Nephron (organoid): Measurements from ENCODE around the gene DISP3.
A peak's percentile ranks its signal among the peaks of the same experiment; 100 is the strongest.

Experiments
- H3K27ac Mint-ChIP-seq, 3 experiments: 2 replicates each; pipeline ENCODE4 v1.8.0; 2020; ENCODE audit warnings: mixed read lengths in 3 of 3, mild to moderate bottlenecking in 2 of 3, moderate library complexity in 1 of 3
- H3K27me3 Mint-ChIP-seq: 2 replicates; pipeline ENCODE4 v1.8.0; 2021; ENCODE audit warnings: low read depth, mild to moderate bottlenecking, moderate library complexity, mixed read lengths
- H3K36me3 Mint-ChIP-seq: 2 replicates; pipeline ENCODE4 v1.8.0; 2020; ENCODE audit warnings: low read depth, mixed read lengths
- H3K4me1 Mint-ChIP-seq: 2 replicates; pipeline ENCODE4 v1.8.0; 2020; ENCODE audit warnings: mixed read lengths
- H3K4me3 Mint-ChIP-seq, 3 experiments: 2 replicates each; pipeline ENCODE4 v1.8.0; 2020; ENCODE audit warnings: mild to moderate bottlenecking in 3 of 3, mixed read lengths in 3 of 3, moderate library complexity in 2 of 3
- H3K9me3 Mint-ChIP-seq: 2 replicates; pipeline ENCODE4 v1.8.0; 2020; ENCODE audit warnings: mixed read lengths
- CTCF ChIP-seq, 3 experiments: fragments of 200-600 bp; sonication (generic); IDR thresholded peaks; one replicate each; pipeline ENCODE4 v1.5.0; 2021; ENCODE audit warnings: antibody characterized with exemption in 3 of 3; ENCODE audit not compliant: unreplicated experiment in 3 of 3

DISP3 gene

GRCh38 chr1:11479375-11479979 is 522 bp downstream of the DISP3 start:
- Mint-ChIP-seq H3K27me3 (peaks cover 64% of the 10 kb centered on the region), H3K27ac (no peak overlapping the region), H3K4me3 (peak overlapping the region; percentile 76 to 79 (median 78)), H3K36me3 (no peaks in the 10 kb centered on the region), H3K9me3 (no peaks in the 10 kb centered on the region), H3K4me1 (peaks cover 10% of the 10 kb centered on the region)
- TF ChIP-seq CTCF (IDR thresholded peaks at IDR 0.05; ENCODE audit: unreplicated experiment in 3 of 3), result no peak

- no peak for TF ChIP-seq CTCF (IDR thresholded peaks at IDR 0.05; ENCODE audit: unreplicated experiment in 3 of 3)
- H3K4me1 Mint-ChIP-seq, result peaks cover 12% of the 10 kb centered on the region
- no peak overlapping the region for H3K27ac Mint-ChIP-seq
- peak overlapping the region; percentile 74 to 79 (median 76) for H3K4me3 Mint-ChIP-seq
- no peaks in the 10 kb centered on the region for H3K36me3 Mint-ChIP-seq
- peaks cover 63% of the 10 kb centered on the region for H3K27me3 Mint-ChIP-seq
- no peaks in the 10 kb centered on the region for H3K9me3 Mint-ChIP-seq
These were observed 2.1 kb downstream of the DISP3 start for GRCh38 chr1:11481019-11481418.

- no peak overlapping the region for H3K27ac Mint-ChIP-seq
- H3K4me1 Mint-ChIP-seq, result peaks cover 16% of the 10 kb centered on the region
- no peaks in the 10 kb centered on the region for H3K9me3 Mint-ChIP-seq
- H3K27me3 Mint-ChIP-seq, result peaks cover 63% of the 10 kb centered on the region
- H3K4me3 Mint-ChIP-seq, result peak overlapping the region in 1 of 3 experiments; percentile 26
- H3K36me3 Mint-ChIP-seq, result no peaks in the 10 kb centered on the region
- TF ChIP-seq CTCF (IDR thresholded peaks at IDR 0.05; ENCODE audit: unreplicated experiment in 3 of 3), result no peak
These were observed 3.2 kb downstream of the DISP3 start for GRCh38 chr1:11482198-11482597.

GRCh38 chr1:11482701-11483479 is 3.9 kb downstream of the DISP3 start:
- H3K4me1 Mint-ChIP-seq, result peaks cover 16% of the 10 kb centered on the region
- no peaks in the 10 kb centered on the region for H3K36me3 Mint-ChIP-seq
- H3K9me3 Mint-ChIP-seq, result no peaks in the 10 kb centered on the region
- H3K27ac Mint-ChIP-seq, result no peak overlapping the region
- H3K27me3 Mint-ChIP-seq, result peaks cover 61% of the 10 kb centered on the region
- no peak for TF ChIP-seq CTCF (IDR thresholded peaks at IDR 0.05; ENCODE audit: unreplicated experiment in 3 of 3)
- no peak overlapping the region for H3K4me3 Mint-ChIP-seq

GRCh38 chr1:11483581-11484320 is 4.8 kb downstream of the DISP3 start:
- Mint-ChIP-seq H3K27ac (no peak overlapping the region), H3K4me1 (peaks cover 16% of the 10 kb centered on the region), H3K4me3 (no peak overlapping the region), H3K27me3 (peaks cover 56% of the 10 kb centered on the region), H3K36me3 (no peaks in the 10 kb centered on the region), H3K9me3 (no peaks in the 10 kb centered on the region)
- no peak for TF ChIP-seq CTCF (IDR thresholded peaks at IDR 0.05; ENCODE audit: unreplicated experiment in 3 of 3)
